Body of pancreas (tissue), 4 donors: Measurements from ENCODE around the gene PAPPA2.

Experiments
- CTCF ChIP-seq, 7 experiments: fragments of 450-650 bp in 4 of 7; fragments of 200-600 bp in 3 of 7; sonication (generic) in 3 of 7; IDR thresholded peaks; one replicate each; pipeline ENCODE4 v1.5.1; 2016 to 2019; ENCODE audit warnings: antibody characterized with exemption in 7 of 7
- POLR2A ChIP-seq, 3 donors: fragments of 450-650 bp; IDR thresholded peaks; one replicate each; pipeline ENCODE4 v1.6.1; 2016; ENCODE audit warnings: antibody characterized with exemption in 3 of 3, mild to moderate bottlenecking in 2 of 3

DNA sequence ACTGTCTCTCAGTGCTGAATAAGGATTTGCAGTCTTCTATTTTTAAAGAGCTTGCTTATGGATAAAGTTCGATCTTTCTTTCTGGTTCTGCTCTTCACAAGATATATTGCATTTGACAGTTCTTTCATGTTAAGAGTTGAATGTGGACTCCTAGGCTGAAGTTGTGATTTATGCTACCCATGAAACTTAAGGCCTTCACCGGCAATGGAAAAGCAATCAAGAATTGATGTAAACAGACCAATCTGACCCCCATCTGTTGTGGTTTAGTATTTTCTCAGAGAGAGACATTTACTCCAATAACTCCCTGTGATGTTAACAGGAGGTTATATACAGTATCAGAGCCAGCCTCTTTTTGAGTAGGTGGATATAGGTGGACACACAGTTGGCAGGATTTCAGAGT lies 165.8 kb downstream of the PAPPA2 start:
- TF ChIP-seq CTCF (IDR thresholded peaks at IDR 0.05) (no peak), POLR2A (IDR thresholded peaks at IDR 0.05) (no peak)
